CD4-positive, alpha-beta T cell treated with Interleukin-10 for 1 hour (primary cell): ENCODE data around the gene CHRNE.

ENCODE experiments used
- DNase-seq: peaks from one replicate; pipeline ENCODE4 v3.0.0-alpha.2; 2020

CHRNE gene

DNA sequence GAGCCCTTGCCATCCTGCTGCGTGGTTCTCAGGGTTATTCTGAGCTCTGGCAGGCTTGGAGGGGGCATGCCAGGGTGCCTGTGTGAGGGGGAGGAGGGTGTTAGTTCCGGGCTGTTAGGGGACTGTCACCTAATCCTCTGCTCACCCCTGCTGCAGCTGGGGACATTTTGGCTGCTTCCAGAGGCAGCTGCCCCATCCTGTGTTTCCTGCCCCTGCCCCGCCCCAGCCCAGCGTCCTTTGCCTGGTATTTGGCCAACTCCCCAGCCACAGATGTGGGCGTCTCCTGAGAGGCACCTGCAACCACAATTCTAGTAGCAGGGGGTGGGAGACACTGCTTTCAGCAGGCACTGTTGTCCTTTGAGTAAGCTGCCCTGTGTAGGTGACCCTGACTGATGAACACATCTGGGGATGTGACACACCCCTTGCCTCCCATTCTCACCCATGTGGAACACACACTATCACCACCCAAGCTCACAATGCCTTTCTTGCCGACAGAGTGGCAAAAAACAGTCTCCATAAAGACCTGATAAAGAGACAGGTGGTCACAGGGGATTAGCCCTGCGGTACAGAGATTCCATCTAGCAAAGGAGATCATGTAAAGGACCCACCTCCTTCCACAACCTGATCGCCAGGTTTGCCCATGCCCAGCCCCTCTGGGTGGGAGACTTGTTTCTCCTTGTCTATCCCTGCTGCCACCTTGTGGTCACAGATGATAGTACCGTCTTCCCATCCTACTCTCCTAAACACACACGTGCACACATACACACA is at the start of gene CHRNE:
TSS of gene CHRNE (minus strand) at position 48 of the 768 bp plus-strand sequence. CDS start at position 13, 35 bp downstream.
- DNase-seq, result peak; percentile 85

DNA sequence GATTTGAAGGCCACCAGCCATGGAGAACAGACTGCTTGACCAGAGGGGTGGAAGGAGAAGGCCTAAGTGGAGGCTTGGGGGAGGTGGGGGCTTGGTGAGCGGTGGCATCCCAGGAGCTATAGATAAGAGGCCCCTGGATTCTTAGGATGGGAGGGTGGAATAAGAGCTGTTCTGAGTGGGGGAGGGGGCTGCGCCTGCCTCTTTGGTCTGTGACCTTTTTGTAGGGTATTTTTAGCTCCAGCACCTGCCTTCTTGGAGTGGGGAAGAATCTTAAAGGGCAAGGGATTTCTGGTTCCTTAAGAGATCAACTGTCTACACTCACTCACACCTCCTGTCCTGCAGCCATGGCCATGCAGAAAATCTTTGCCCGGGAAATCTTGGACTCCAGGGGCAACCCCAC is 48.6 kb upstream of the CHRNE start:
- DNase-seq, result no peak

DNA sequence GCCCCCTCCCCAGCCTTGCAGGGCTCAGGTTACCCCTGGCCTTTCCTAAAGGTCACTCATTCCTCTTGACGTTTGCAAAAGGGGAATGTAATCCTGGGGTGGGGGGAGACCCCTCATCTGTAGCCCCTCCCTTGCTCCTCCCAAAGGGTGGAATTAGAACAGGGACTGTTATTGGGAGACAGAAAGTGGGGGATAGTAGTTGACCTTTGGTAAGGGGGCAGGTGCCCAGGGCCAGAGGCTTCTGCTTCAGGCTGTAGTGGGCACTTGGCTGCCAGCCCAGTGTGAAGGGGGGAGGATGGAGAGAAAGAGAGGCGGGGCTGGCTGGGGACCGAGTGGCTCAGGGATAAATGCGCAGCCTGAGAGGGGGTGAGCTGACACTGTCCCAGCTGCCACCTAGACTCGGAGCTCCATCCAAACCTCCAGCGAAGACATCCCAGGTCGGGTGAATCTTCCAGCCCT is 47.9 kb upstream of the CHRNE start, which contains the start of gene ENO3:
TSS of gene ENO3 (plus strand) at position 374 of the 459 bp plus-strand sequence. CDS start 711 bp downstream, outside the sequence.
- no peak for DNase-seq

DNA sequence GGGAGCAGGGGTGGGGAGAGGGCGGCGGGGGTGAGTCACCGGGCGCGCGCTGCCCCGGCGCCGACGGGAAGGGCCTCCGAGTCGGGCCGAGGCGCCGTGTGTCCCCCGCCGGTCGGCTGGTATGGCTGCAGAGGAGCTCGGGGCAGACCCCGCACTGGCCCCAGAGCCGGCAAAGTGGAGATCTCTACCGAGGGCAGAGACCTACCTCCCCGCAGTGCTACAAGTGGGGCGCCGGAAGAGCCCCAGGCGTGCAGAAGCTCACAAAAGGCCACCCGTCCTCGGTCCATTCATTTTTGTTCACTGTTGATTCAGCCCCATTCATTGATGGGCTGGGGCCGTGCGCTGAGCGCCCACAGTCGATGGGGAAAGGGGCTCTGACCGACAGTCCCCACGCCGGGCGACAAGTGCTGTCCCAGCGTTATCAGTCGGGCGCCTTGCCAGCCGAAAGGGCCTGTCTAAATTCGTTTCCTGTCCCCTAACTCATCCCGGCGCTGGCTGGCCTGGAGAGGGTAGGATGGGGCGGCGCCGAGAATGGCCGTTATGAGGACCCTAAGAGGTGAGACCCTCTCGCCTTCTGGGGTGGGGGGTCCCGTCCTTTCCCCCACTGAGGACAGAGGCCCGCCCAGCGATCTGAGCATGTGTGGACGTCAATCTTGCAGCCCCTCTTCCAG is 47.3 kb upstream of the CHRNE start:
- no peak for DNase-seq

DNA sequence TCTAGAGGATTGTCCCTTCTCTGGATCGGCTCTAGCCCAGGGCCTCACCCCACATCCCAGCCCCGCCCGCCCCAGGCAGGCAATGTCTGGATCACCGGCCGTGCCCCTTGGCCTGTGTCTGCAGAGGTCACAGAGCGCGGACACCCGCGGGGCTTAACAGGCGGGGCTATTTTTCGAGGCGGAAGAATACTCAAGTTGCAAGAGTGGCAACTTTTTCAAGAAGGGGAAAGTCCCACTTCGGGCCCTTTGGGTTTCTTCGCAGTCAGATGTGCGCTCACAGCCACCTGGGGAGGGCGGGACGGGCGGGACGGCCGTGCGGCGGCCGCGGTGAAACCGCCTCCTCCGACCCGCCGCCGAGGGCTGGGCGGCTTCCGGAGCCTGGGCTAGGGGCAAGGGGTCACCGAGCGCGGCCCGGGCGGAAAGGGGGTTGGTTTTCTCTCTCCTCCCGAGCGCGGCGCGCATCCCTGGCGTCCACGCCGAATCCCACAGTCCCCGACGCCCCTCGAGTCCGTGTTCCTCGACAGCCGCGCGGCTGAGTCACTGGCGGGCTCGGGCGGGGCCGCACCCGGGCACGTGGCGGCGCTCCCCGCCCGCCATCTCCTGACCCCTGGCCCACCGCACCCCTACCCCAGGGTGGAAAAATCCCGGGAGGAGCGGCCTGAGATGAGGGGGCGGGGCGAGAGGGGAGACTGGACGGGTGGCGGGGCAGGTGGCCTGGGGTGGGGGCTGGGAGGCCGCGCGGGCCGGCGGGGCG is 46.6 kb upstream of the CHRNE start:
- DNase-seq, result peak; percentile 88

DNA sequence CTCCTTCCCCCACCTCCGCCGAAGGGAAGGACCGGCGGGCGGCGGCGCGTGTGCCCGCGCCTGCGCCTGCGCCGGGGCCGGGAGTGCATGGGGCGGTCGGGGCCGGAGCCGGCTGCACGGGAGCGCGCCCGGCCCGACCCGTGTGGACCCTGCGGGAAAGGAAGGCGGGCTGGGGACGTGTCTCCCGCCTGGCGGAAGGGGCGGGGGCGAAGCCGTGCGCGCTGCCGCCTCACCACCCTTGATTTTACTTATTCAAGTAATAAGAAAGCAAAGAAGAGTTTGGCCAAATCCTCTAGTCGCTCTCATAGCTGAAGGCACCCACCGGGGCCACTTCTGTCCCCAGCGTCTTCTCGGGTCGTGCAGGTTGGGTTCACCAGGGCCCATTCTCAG is 46.0 kb upstream of the CHRNE start:
- peak; percentile 79 for DNase-seq

DNA sequence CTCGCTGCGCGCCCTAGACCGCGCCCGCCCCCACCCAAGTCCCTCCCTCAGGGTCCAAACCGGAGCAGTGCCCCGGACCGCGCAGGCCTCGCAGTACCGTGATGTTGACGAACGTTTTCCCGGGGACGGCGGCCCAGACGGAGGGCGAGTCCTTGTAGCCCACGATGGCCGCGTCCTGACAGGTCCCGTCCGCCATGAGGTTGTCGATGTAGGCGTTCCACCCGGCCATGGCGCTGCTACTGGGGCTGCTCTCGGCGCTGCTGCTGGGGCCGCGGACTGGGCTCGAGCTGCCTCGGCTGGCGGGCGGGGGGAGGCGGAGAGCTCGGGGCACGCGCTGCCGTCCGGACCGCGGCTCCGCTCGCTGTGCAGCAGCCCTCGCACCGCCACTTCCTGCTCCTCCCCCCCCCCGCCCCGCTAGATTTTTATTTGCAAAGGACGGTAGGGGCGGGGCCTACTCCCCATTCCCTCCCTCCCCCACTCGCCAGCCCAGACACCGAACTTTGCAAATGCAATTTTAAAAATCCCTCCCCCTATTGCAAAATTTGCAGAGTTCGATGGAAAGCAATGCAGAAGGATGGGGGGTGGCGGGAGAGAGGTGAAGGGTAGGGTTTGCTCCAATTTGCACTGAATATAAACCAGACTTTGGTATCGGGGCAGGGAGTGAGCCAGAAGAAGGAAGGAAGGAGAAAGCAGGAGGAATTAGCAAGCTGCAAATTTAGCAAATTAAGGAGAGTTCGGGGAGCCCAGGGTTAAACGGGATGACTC is 45.5 kb upstream of the CHRNE start, which contains the start of gene PFN1:
TSS of gene PFN1 (minus strand) at position 365 of the 765 bp plus-strand sequence. CDS start at position 229, 136 bp downstream.
- peak; percentile 94 for DNase-seq

DNA sequence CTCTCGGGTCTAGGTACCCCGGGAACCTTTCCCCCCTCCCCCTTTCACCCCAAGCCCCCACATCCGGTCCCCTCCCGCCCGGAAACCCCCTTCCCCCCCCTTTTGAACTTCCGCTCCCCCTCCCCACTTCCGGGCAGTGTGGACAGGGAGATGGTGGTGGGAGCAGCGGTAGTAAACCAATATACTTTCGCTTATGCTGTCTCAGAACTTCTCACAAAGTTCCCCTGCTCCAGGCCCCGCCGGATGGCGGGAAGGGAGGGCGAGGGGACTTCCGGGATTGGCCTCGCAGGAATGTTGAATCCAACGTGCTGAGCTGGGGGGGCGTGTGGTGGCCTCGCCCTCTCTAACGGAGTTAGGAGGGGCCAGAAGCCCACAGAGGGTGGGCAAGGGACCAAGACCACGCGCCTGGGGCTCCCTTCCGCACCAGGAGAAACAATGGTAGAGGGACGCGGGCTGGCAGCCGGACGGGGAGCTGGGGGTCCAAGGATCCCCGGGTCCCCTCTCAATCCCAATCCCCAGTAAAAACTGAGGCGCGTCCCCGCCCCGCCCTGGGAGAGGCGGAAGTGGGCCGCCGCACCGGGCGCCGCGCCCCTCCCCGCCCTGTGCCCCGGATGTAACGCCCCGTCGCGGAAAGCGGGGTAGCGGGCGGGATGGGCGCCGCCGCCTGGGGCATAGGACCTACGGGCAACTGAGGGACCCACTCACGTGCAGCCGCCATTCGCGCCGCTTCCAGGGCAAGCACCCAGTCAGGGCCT is 44.7 kb upstream of the CHRNE start:
- peak; percentile 75 for DNase-seq

DNA sequence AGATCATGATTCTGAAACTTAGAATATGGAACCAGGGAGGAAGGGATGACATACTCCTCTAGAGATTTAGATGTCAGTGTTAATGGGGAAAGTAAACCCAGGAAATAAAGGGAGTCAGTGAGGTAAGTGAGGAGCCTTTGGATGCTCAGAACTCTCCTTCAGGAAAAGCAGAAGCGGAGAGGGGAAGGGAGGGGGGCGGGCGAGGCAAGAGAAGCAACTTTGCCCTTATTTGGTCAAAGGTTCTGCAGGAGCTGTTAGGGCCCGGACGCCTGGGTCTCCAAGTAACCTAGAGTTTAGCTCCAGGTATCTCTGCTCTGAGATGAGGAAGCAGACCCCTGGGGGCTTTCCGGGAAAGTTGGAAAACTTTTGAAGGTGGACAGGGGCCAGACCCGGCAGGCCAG is 44.1 kb upstream of the CHRNE start:
- DNase-seq, result no peak

DNA sequence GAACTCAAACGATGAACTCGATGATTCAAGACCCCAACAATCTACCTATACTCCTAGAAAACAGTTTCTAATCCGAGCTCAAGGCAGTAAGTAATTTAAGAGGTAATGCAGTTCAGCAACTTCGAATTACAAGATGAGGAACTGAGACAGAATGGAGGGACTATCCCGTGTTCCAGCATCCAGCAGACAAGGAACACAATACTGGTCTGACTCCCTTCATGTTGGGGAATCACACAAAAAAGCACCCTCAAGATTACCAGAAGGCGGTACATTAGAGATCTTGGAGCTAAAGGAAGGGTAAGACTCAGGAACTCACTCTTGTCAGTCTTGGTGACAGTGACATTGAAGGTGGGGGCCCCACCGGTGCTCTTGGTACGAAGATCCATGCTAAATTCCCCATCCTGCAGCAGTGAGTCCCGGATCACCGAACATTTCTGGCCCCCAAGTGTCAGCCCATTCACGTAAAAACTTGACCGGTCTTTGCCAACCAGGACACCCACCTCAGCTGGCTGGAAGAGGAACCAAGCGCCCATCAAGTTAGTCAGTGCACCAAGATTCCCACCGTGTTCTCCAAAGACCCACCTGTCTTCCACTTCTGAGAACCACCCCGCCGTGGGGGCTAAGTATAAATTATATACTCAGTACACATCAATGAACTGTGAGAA is 43.5 kb upstream of the CHRNE start:
- no peak for DNase-seq

DNA sequence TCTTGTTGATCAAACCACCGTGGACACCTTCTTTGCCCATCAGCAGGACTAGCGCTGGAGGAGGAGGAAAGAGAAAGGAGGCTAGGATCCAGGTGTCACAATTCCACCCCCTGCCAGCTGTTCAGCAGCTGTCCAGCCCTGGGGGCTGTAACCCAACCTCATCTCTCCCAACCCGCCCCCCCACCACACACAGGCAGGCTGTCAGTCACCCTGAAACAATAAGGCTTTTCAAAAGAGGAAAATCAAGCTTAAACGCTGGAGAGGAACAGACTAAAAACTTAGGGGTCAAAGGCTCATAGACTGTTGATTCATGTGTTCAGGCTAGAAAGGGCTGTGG is 43.0 kb upstream of the CHRNE start:
- DNase-seq, result no peak

DNA sequence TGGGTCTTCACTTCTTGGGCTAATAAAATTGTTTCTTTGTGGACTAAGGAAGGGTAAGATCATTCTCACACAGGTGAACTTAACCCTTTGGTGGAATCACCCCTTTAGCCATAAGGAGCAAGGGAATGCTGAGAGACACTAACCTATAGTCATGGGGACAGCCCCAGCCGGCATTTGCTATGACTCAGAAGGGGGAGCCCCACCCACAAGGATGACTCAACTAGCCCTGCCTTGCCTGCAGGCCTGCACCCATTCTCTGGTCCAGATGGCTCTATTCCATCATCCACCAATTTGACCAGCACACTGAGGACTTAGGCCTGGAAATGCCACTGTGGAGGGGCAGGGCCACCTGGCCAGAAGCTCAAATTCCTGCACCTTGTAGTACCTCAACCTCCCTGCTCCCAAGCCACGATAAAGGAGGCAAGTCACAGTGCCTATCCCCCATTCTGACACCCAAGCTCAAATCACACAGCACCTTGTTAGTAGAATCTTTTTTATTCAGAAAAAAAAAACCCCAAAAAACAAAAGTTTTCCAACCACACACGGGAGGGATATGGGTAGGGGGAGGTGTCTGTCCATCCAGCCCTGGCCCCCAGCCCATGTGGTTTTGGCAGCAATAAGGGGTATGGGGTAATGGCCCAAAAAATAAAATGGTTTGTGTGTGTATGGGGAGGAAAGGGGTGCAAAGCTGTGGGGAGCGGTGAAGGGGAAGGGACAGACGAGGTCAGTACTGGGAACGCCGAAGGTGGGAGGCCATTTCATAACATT is 42.5 kb upstream of the CHRNE start:
- DNase-seq, result peak; percentile 77

DNA sequence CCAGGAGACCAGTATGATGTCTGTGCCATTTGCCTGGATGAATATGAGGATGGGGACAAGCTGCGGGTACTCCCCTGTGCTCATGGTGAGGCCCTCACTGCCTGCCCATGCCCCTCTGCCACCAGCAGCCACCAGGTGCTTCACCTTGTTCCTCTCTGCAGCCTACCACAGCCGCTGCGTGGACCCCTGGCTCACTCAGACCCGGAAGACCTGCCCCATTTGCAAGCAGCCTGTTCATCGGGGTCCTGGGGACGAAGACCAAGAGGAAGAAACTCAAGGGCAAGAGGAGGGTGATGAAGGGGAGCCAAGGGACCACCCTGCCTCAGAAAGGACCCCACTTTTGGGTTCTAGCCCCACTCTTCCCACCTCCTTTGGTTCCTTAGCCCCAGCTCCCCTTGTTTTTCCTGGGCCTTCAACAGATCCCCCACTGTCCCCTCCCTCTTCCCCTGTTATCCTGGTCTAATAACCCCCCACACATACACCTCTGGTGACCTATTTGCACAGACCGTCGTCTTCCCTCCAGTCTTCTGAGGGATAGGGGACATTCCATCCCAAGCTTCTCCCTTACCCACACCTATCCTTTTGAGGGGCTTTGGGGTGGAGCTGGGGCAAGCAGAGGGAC is 41.8 kb upstream of the CHRNE start:
- DNase-seq, result peak; percentile 36

DNA sequence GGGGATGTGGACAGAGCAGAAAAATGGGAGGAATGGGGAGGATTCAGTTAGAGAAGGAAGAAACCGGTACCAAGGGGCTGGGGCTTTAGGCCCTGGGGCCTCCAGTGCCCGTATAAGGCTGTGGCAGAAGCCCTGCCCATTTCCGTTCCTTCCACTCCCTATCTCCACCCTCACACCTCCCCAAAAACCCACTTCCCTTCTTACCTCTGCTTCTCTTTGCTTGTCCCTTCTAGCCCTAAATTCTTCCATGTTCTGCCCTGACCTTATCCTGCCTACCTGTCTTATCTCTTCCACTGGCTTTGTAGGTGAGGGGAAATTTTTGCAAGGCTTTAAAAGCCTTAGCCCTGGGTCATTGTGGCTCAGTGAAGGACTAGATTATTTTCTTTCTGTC is 41.3 kb upstream of the CHRNE start:
- peak; percentile 73 for DNase-seq

DNA sequence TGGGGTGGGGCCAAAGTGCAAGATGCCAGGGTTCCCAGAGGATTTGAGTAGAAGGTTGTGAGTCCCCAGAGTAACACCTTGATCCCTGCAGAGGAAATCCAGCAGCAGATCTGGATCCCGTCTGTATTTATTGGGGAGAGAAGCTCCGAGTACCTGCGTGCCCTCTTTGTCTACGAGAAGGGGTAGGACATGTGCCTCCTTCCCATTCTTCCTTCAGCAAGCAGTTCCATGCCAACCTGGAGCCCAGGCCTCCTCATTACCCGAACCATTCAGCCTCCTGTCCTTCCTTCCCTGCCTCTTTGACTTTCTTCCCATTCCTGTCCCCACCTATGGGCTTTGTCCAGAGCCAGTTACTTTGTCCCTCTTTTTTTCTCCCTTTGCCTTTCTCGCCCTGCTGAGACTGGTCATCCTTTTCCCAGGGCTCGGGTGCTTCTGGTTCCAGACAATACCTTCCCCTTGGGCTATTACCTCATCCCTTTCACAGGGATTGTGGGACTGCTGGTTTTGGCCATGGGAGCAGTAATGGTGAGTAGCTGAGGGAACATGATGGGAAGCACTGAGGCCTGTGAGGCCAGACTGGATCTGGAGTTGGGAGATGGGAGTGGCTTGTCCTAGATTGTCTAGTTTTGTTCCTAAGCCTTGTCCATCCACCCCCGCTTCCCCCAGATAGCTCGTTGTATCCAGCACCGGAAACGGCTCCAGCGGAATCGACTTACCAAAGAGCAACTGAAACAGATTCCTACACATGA is 40.0 kb upstream of the CHRNE start:
- DNase-seq, result no peak

DNA sequence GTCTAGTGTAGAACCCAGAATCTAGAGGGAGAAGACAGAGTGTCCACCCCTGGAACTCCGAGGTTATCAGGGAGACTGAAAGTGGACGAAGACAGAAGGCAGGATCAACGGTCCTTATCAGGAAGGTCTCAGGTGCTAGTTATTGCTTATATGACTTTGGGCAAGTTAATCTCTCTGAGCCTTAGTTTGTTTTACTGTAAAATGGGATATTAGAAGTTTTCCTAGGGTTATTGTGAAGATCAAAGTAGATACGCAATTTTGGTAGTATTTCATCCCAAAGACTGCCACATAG is 38.4 kb upstream of the CHRNE start:
- no peak for DNase-seq

DNA sequence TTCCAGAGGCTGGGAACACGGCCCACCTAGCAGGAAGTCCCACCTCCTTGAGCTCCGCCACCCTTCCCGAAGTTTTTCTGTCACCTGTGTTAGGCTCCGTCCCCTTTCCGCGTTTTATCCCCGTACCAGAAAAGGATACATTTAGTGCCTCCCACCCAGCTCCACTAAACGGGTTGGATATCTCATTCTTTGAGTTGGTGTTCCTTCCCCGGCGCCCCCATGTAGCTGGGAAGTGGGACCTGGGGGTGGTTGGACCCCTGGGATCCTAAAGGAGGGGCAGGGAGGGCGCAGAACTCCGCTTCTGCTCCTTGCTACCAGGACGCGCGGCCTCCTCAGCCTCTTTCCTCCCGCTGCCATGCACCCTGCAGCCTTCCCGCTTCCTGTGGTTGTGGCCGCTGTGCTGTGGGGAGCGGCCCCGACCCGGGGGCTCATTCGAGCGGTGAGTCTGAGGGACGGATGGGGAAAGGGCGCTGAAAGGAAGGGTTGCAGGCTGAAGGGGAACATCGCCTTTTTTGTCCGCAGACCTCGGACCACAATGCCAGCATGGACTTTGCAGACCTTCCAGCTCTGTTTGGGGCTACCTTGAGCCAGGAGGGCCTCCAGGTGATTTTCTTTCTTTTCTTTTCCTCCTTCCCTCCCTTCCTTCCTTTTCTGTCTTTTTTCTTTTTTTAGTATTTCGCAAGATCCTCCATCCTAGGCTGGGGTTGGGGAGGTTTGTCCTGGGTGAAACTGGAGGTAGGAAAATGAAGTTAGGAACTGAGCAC is 37.8 kb upstream of the CHRNE start:
- DNase-seq, result peak; percentile 40

DNA sequence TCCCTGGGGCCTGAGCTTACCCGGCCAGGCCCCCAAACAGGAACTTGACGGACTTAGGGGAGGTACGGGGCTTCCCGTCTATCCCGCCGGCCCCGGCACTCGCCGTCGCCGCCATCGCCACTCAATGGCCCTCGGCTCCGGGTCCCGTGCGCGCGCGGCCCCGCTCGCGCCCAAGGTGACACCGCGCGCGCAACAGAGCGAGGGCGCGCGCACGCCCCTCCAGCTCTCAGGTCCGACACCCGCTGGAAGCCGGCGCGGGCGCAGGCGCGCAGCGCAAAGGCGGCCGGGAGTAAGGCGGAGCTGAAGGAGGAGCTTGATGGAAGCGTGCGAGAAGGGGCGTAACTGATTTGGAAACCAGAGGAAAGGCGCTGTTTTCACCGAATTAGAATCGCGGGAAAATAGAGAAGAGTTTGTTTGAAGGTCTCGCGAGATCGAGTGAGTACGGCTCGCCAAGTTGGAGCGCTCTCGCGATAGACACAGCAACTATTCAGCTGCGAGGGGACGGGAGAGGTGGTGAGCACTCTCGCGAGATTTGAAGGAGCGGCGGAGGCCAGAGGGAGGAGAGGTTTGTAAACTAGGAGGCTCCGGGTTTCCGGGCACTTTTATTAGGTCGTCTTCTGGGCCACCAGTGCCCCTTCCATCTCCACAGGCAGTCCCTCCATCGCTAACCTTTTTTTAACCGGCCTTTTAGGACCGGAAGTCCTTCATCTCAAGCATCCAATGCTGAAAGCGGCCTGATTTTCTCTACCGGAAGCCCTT is 37.1 kb upstream of the CHRNE start, which contains the start of the genes RNF167 and SLC25A11:
TSS of gene RNF167 (plus strand) at position 473 of the 759 bp plus-strand sequence. CDS start 642 bp downstream, outside the sequence.
TSS of gene SLC25A11 (minus strand) at position 251 of the 759 bp plus-strand sequence. CDS start at position 115, 136 bp downstream.
- peak; percentile 99 for DNase-seq
